NCI-H524 treated with DMSO at 0.1 percent for 48 hours (cell line): ENCODE results near the gene ABCA4.

Source experiments
- DNase-seq: peaks from one replicate; lab custom pipeline; 2025; lab: John Stamatoyannopoulos, UW

The ABCA4 gene

DNA sequence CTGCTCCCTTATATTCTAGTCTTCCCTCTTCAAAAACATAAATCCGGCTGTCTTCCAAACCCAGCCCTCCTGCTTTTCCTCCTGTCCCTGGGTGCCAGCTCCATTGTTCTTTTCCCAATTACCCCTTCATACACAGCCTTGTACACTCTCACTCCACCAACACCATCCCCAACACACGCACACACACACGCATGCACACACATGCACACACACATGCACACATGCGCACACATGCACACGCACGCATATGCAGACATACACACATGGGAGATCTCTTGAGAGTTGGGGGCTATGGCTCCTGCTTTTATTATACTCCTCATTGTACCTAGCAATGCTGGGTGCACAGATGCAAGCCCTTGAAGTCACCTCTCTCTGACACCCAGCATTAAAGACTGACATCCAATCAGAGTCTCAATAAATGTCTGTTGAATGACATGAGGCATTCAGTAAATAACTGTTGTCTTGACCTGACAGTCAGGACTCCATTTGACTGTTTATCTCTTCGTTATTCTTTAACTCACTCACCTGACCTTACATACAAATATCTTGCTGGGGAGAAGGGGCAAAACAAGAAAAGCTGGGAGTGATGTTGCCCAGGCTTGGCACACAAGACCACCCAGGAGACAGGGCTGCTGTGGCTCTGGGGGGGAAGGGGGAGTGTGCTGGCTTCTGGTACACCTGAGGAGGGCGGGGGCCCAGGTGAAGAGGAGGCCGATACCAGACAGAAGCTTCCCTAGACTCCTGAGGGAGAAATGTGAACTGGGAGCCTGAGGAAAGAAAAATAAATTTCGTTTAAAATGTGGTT, 16.0 kb downstream of the ABCA4 start:
- DNase-seq: no peak

DNA sequence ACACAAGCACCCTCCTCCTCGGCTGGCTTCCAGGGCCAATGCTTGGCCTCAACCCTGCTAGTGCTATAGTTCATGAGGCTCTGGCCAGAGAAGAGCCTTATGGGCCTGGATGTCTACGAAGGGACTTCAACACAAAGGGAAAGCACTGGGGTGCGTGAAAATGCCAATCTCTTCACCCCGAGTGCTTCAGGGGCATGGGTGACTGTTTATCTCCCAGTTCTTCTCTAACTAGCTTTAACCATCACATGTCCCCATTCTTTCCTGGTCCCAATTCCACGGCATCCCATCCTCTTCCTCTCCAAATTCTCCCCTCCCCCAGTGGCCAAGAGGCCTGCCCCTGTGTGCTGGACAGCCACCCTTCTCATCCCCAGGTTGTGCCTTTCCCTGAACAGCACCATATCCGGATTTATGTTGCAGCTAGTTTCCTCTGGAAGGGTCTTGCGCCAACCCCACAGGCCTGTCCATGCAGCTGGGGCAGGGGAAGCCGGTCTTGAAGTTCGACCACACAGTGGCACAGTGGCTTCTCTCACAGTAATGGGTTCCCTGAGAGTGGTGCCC, 16.7 kb downstream of the ABCA4 start:
- DNase-seq: no peak

DNA sequence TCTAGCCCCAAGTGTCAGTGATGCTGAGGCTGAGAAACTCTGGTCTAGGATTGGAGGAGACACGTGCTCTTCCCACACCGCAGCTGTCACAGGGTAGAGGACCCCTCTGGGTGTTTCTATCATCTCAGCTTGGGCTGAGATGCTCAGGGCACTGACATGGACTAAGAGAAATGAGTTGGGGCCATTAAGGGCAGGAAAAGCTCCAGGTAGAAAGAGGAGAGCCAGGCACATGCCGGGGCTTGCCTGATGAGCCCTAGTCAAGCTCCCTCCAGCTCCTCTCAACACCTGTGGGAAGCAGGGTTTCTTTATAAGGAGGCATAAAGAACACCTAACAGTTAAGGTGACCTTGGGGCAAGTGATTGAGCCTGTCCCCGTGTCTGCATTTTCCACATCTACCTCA, 17.3 kb downstream of the ABCA4 start:
- peak; percentile 23 for DNase-seq

DNA sequence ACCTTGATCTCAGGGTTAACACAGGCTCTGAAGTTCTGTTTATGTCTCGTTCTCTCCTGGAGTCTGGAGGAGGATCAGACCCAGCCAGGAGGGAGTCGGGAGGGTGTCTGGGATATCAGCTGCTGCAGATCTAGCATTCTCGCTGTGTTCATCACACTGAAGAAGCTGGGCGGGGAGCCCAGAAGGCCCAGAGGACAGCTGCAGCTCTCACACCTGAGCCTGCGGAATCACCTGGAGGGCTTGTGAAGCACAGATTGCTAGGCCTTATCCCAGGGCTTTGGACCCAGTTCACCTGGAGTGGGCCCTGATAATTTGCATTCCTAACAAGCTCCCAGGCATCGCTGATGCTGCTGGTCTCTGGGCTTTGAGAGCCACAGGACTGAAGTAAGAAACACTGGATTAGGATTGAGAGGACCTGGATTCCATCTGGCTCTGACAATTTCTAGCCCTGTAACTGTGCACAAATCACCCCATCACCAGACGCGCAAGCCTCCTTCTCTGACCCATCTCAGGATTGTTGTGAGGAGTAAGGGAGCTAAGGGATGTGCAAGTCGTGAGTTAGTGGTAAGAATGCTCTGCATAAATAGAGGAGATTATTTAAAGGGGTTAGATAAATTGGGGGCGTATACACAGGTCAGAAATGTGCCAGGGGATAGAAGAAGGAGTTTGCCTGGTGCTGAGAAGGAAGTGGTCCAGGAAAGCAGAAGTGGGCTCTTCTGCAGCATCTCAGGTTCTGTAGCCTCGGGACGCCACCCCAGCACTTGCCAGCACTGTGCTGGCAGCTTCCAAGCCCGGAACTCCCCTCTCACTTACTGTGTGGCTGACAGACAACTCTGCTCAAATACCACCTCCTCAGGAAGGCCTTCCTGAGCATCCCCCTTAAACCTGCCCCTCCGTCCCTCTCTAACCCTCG, 19.1 kb downstream of the ABCA4 start:
- DNase-seq: no peak

DNA sequence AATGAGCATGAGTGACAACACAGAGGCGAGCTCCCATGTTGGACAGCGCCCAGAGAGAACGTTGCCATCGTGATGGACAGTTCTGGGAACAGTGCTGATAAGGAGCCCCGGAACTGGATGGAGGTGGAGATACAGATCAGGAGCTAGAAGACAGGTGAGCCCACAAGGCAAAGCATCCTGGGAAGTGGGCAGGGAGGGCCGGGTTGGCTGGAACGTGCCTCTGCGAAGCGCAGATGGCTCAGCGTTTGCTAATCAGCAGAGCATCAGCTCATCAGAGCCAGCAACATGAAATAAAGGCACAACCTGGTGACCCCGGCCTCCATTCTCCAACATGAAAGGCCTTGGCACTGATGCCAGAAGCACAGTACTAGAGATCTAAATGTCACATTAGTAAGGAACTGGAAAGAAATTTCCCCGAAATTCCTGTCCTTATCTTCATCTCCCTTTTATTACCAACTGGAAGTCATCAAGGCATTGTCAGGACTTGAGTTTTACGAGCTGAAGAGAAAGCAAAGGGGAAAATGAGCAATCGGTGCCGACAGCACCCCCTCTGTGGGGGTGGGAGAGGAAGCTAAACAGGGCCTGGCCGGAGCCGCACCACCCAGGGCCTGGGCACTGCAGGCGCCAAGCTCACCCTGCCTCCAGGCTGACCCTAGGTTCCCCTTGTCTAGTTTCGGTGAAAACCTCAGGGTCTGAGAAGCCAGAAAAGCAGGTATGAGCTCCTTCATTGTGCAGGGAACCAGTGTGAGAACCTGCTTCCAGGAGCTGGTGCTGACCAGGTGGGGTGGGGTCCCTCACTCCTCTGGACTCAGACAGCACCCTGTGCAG, 19.9 kb downstream of the ABCA4 start:
- DNase-seq: no peak

DNA sequence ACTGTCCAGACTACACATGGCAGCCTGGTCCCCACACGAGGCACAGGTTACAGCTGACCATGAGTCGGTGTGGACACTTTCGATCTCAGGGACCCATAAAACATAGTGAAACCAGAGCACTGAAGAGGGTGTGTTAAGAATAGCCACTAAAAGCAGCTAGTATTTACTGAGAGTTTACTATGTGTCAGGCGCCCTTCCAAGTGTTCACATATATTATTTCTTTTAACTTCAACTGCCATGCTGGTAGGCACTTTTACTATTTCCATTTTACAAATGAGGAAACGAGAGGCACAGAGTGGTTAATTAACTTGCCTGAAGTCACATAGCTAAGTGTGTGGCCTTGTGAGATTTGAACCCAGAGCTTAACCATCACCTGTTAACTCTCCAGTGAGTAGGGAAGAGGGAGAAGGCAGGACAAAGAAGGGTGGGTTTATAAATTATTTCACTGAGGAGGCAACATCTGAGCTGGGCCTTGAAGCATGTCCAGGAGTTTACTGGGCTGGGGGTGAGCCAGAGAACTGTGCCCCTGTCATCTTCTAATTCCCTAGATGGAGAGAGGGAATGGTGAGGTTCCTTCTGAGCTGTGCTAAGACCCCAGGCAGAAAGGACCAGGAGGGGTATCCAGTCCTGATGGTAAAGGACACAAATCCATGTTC, 20.7 kb downstream of the ABCA4 start:
- no peak for DNase-seq

DNA sequence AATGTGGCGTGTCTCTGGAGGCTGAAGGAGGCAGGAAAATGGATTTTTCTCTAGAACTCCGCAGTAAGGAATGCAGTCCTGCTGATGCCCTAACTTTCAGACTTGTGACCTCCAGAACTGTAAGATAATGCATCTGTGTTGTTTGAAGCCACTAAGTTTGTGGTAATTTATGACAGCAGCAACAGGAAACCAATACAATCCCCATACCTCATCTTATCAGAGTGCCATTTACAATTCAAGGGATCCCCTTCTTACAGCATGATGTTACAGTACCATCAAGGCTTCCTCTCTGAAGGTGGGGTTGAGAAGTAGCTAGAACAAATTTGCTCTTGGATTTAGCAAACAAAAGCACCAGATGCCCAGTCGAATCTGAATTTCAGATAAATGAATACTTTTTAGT, 21.6 kb downstream of the ABCA4 start:
- no peak for DNase-seq

DNA sequence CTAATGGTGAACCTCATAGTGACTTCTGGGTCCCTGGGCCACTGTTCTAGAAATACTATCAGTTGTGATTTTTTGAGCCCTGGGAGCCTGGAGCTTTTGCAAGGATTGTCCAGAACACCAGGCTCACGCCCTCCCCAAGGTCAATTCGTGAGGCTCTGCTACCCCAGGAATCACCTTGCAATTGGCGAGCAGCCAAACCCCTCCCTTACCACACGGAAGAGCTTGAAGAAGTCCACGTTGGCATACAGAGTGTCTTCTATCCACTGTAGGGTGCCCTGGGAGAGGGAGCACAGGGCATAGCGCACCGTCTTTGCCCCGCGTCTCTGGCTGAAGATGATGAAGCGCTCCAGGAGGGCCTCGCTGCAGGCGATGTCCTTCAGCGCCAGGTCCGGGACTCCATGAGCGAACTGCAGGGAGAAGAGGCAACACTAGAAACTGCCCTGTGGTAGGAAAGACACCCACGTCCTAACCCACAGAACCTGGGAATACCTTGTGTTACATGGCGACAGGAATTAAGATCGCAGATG, 22.3 kb downstream of the ABCA4 start:
- DNase-seq: no peak

DNA sequence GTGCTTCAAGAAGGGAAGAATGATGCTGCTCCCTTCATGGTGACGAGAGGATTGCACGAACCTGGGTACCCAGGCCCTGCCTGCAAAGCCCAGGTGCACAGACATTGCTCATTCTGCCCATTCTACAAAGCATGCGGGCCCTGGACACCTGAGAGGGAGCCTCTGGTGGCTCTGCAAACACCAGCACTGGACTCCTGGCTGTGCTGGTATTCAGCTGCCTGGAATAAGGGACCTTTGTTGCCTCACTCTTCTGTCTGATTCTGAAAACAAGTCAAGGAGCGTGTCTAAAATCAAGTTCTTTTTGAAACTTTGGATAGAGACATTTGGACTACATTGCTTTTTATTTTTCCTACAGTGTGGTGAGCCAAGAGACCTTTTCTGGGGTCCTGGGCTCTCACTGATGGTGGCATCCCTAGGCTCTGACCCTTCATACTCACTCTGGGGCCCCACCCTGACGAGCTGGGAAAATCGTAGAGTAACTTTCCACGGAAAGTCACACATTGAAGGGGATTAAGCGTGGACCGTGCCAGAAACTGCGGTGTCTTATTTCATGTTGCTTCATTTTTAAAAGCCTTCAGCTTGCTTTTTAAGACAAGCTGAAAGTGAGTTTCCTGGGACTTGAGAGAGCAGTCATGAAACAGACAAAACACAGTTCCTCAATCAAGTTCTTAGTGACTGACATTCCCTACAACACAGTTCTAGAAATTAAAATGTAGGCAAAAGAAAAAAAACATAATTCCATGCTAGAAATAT, 24.0 kb downstream of the ABCA4 start:
- no peak for DNase-seq

DNA sequence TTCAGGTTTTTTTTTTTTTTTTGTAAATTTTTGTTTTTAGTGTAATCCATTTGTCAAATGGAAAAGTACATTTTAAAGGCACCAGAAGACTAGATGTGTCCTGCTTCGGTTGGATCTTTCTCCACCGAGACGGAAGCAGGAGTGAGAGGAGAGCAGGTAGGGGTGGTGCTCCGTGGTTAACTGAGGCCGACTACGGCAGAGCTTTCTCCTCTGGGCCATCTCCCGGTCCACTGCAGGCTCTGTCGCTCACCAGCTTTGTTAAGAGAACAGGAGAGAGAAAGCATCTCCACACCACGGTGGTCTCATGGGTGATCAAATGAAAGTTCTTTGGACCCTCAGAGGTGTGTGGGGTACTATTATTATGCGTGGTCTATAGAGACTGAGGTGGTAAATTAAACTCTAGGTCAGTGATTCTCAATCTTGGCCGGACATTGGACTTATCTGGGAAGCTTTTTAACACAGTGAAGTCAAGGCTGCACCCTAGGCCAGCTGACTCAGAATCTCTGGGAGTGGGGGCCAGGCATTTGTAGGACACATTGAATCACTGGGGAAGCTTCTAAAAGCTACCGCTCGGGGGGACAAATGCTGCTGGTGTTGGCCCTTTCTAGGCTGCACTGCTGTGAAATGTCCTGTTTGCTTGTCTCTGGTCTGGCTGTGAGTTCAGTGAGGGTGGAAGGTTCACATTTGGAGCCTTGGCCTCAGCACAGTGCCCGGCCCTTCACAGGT, 25.0 kb downstream of the ABCA4 start:
- DNase-seq: no peak

DNA sequence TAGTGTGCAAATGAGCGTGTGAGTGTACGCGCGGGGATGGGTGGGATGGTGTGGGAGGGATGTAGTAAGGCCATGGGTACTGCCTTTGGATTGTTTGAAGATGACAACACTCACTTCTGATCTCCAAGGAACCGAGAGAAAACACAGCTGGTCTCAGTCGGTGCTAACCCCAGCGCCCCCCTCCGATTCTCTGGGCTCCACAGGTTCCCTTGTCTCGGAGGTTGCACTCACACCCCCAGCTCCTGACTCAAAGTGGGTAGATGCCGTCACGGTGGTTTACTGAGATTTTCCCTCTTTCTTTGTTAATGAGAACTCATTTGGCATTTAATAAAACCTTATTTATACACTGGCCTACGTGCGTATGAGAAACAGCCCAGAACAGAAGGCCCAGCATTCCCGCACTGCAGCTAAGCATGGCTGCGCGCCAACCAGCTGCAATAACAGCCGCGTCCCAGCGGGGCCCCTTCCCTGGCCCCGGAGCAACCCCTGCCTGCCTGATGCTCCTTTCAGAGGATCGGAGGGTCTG, 25.8 kb downstream of the ABCA4 start:
- no peak for DNase-seq

DNA sequence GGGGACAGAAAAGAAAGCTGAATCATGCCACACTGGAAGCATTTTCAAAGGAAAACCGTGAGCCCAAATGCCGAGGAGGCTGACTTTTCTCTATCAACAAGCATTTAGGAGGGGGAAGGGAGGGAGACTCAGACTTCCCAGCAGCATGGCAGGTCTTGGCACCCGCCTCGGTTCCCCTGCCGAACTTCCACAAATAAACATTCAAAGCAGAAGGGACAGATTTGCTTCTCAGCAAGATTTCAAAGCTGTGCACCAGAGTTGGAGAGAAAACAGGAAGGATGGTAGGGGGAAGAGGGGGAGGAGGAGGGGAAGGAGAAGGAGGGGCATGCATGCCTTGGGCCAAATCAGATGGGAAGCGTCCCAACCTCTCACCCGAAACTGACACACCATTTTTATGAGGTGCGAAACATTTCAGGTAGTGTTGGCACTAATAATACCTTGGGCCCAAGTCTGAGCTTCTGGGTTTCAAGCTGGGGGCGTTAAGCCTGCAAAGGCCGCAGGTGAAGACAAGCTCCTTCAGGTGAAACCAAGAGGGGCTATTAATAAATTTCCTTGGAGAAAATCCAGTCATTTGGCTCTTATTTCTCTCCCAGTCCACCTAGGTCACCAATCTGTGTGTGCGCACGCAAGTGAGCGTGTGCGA, 26.4 kb downstream of the ABCA4 start:
- no peak for DNase-seq

DNA sequence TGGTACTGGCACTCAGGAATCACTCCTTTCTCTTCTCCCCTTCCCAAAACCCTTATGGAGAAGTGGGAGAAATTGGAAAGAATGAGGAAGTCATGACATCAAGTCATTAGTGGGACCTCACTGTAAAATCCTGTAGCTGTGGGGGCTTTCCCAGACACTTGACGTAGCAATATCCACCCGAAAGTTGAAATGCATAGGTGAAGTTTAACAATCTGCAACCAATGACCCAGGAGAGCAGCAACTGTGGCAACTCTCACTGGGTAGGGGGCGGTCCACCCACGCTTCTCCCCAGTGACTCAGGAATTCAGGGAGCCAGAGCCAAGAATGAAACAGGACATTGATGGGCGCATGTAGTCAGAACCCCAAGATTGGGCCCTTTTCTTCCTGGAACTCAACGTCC, 27.0 kb downstream of the ABCA4 start:
- DNase-seq: no peak

DNA sequence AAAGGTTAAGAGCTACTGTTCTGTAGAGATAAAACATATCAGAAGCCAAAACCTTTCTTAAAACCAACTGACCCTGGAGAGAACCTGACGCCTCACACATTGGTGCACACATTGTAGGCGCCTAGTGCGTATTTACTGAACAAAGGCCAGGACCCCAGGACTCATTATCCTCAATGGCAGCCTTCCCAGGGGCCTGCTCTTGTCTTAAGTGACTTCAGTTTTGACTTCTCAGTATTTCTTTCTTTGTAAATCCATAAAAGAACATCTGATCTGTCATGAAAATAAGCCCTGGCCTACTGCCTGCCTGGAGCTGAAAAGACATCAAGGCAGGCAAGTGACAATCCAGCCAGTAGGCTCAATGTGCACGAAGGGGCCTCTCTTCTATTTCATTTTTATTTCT, 27.6 kb downstream of the ABCA4 start:
- no peak for DNase-seq

DNA sequence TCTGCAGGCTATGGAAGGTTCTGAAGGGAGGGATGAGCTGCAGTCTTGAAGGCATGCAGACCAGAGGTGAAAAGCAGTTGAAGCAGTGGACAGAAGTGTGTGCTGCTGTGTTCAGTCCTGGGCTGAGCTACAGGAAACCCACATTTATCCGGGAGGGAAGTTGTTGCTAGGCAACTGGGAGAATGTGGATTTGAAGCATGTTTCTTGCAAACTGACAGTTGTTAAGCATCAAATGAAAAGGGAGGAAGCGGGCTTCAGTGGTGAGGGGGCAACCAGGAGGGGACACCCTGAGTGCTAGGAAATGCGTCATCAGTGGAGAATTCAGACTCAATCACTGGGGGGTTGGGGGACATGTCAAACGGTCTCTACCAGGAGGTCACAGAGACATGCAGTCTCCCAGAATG, 28.7 kb downstream of the ABCA4 start:
- no peak for DNase-seq

DNA sequence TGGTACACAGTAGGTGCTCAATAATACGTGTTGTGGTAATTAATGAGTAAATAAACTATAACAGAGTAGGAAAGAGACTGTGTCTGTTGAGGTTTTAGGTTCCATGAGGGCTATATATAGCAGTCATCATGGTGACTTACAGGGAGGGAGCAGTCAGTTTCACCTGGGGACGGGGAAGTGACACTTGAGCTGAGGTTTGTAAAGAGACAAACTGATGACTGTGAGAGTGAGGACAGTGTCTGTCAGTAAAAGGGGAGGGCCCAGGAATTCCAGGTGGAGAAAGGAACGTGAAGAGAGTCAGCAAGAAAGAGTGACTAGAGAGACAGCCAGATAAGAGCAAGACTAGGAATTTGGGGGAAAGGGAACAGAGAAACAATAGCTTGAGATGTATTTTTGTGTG, 30.2 kb downstream of the ABCA4 start:
- DNase-seq: no peak

DNA sequence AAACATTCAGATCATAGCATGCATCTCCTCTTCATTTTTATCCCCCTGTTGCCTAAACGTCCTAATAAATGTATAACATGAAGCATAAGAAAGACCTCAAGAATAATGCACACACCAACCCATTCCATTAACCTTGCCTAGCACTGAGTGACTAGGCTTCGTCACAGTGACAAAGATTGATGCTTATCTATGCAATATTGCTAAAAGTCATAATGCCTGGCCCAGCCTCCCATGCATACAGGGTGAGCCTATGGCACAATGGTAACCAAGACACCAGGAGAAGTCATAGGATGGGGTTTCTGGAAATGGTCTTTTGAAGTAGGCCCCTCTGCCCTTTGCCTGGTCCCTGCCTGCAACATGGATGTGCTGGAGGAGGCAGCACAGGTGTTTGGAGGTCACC, 33.8 kb downstream of the ABCA4 start:
- DNase-seq: no peak

DNA sequence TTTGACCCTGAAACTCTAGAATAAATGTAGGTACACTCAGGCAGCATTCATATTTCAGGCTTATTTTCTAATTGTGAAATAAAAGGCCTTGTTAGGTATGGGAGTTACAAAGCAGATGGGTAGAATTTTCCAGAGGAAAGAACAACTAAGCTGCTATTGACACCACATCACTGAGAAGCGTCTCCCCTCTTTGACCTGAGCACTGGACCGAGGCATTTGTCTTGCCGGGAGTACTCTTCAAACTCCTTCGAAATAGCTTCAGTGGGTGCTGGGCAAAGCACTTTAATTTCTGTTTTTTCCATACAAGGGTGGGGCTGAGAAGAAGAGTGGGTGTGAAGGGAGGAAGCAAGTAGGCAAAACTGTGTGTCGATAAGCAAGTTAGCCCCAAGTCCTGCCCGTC, 36.4 kb downstream of the ABCA4 start:
- DNase-seq: no peak

DNA sequence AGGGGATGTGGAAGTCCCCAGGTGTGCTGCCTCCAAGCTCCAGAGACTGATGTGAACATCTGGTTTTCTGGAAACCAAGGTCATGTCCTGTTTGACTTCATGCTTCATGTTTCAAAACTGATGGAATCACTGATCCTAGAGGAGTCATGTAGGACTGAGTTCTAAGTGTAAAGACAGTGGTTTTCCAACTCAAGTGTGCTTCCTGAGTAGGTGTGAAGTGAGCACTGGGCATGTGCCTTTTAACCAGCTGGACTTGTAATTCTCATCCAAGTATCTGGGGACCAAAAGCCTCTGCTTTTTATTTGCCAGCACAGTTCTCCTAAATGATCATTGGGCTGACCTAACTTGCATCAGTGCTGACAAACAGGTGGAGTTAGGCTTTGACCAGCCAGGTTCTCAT, 36.9 kb downstream of the ABCA4 start:
- no peak for DNase-seq
